SU-DHL-6 (cell line): ENCODE results near the gene ZNF892.
A peak's percentile ranks its signal among the peaks of the same experiment; 100 is the strongest.

Source experiments
- H2AFZ ChIP-seq: fragments of 200-600 bp; sonication (generic); 2 replicates; pipeline ENCODE4 v1.6.1; 2014; ENCODE audit warnings: low read depth, mild to moderate bottlenecking, moderate library complexity, mixed read lengths, antibody characterized with exemption, low read length; ENCODE audit not compliant: severe bottlenecking
- H3F3A ChIP-seq: fragments of 200-600 bp; shearing (Covaris generic); 2 replicates; pipeline ENCODE4 v1.6.0; 2016; ENCODE audit warnings: antibody characterized with exemption, mild to moderate bottlenecking; ENCODE audit not compliant: insufficient read depth
- H3K27ac ChIP-seq: fragments of 200-600 bp; sonication (generic); 2 replicates; pipeline ENCODE4 v1.5.1; 2016; ENCODE audit warnings: low read depth, mild to moderate bottlenecking, low read length, moderate library complexity, mixed read lengths
- H3K27me3 ChIP-seq: fragments of 200-600 bp; sonication (generic), shearing (Covaris generic); 2 replicates; pipeline ENCODE4 v1.6.0; 2014; ENCODE audit warnings: mild to moderate bottlenecking, low read length
- H3K36me3 ChIP-seq: fragments of 200-600 bp; sonication (generic); 2 replicates; pipeline ENCODE4 v1.6.1; 2014; ENCODE audit warnings: mild to moderate bottlenecking, low read length, mixed read lengths
- H3K4me2 ChIP-seq: fragments of 300-600, 200-600 bp; shearing (Covaris generic), sonication (generic); 2 replicates; pipeline ENCODE4 v1.6.0; 2014; ENCODE audit warnings: low read length, low read depth, mild to moderate bottlenecking; ENCODE audit not compliant: poor library complexity, severe bottlenecking
- H3K4me3 ChIP-seq: fragments of 200-600 bp; sonication (generic); 2 replicates; pipeline ENCODE4 v1.5.1; 2014; ENCODE audit warnings: antibody characterized with exemption, low read length, mild to moderate bottlenecking, mixed read lengths; ENCODE audit not compliant: insufficient read depth, poor library complexity, severe bottlenecking
- H3K79me2 ChIP-seq: fragments of 200-600 bp; sonication (generic); 2 replicates; pipeline ENCODE4 v1.6.1; 2014; ENCODE audit warnings: mild to moderate bottlenecking, low read length, moderate library complexity; ENCODE audit not compliant: insufficient read depth
- H3K9ac ChIP-seq: fragments of 200-600 bp; sonication (generic); 2 replicates; pipeline ENCODE4 v1.7.0; 2014; ENCODE audit warnings: mild to moderate bottlenecking, low read length
- H3K9me2 ChIP-seq: fragments of 200-600 bp; sonication (generic); replicated peaks from 2 replicates; pipeline ENCODE4 v1.6.1; 2014; ENCODE audit warnings: low read length; ENCODE audit not compliant: insufficient read depth
- H3K9me3 ChIP-seq: fragments of 200-600 bp; sonication (generic); 2 replicates; pipeline ENCODE4 v1.6.1; 2014; ENCODE audit warnings: low read length, mixed read lengths; ENCODE audit not compliant: insufficient read depth
- H4K20me1 ChIP-seq: fragments of 200-600 bp; sonication (generic); 2 replicates; pipeline ENCODE4 v1.6.1; 2014; ENCODE audit warnings: low read depth, mild to moderate bottlenecking, antibody characterized with exemption, low read length, moderate library complexity, mixed read lengths
- CTCF ChIP-seq: fragments of 200-600 bp; sonication (generic); IDR thresholded peaks from one replicate; pipeline ENCODE4 v1.5.1; 2017; ENCODE audit warnings: antibody characterized with exemption, mild to moderate bottlenecking, low read length, moderate library complexity; ENCODE audit not compliant: insufficient read depth, poor library complexity, severe bottlenecking
- EZH2phosphoT487 ChIP-seq: fragments of 200-600 bp; sonication (generic), shearing (Covaris generic); conservative IDR thresholded peaks from 2 replicates; pipeline ENCODE4 v1.6.1; 2018; ENCODE audit warnings: mild to moderate bottlenecking, antibody characterized with exemption, low read length, moderate library complexity, mixed read lengths

ZNF892 gene

GRCh38 chr2:95203911-95204310 is 3.4 kb upstream of the ZNF892 start:
- Histone ChIP-seq H3K27ac (no peak overlapping the region), H2AFZ (no peak overlapping the region), H3K9me2 (no peaks in the 10 kb centered on the region), H3K4me3 (no peak overlapping the region), H4K20me1 (no peaks in the 10 kb centered on the region), H3K4me2 (no peak overlapping the region), H3K27me3 (no peaks in the 10 kb centered on the region), H3K9me3 (no peaks in the 10 kb centered on the region), H3F3A (no peaks in the 10 kb centered on the region), H3K36me3 (no peaks in the 10 kb centered on the region), H3K9ac (no peak overlapping the region), H3K79me2 (no peaks in the 10 kb centered on the region)
- TF ChIP-seq EZH2phosphoT487 (no peak), CTCF (no peak)

DNA sequence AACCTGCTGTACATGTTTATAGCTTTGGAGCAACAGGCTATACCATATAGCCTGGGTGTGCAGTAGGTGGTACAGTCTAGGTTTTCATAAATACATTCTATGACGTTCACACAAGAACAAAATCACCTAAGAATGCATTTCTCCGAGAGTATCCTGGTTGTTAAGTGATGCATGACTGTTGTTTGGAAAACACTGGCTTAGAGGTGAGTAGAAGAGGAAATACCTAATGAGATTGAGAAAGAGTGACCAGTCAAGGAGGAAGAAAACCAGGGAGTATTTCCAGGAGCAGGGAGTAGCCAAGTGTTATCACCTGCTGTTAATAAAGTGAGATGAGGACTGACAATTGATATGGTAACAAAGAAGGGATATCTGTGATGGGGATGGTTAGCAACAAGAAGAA is 2.9 kb upstream of the ZNF892 start:
- Histone ChIP-seq H3K4me3 (no peak overlapping the region), H3K27me3 (no peaks in the 10 kb centered on the region), H3F3A (no peaks in the 10 kb centered on the region), H3K9me3 (no peaks in the 10 kb centered on the region), H4K20me1 (no peaks in the 10 kb centered on the region), H2AFZ (no peak overlapping the region), H3K9ac (no peak overlapping the region), H3K27ac (no peak overlapping the region), H3K36me3 (0 out of 2 replicates have a peak, but pooled peaks cover 3% of the 10 kb centered on the region), H3K9me2 (no peaks in the 10 kb centered on the region), H3K79me2 (no peaks in the 10 kb centered on the region), H3K4me2 (no peak overlapping the region)
- TF ChIP-seq CTCF, result no peak
- TF ChIP-seq EZH2phosphoT487, result no peak

DNA sequence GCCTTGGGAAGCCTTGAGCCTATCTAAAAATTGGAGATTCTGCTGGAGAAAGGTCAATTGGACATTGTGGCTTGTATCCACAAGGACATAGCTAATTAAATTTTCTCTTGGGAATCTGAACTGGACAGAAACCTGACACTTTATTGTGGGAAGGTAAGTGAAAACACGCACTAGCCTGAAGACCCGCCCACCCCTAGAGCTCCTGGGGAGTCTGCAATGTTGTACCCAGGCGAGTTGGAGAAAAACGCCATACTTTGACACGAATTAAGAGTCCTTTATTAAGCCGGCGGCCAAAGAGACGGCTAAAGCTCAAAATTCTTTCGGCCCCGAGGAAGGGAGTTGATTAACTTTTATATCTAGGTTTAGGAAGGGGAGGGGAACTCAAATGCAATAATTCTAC is 1.2 kb upstream of the ZNF892 start:
- no peaks in the 10 kb centered on the region for H3F3A ChIP-seq
- peak overlapping the region; percentile 70 for H3K4me3 ChIP-seq
- H3K36me3 ChIP-seq, result peaks cover 14% of the 10 kb centered on the region
- no peak for TF ChIP-seq CTCF
- no peak for TF ChIP-seq EZH2phosphoT487
- 0 out of 2 replicates have a peak, but pooled peaks cover 3% of the 10 kb centered on the region for H3K79me2 ChIP-seq
- peak overlapping the region; percentile 85 for H3K4me2 ChIP-seq
- H3K9ac ChIP-seq, result 0 out of 2 replicates have a peak overlapping the region, but pooled peaks have one; percentile 65
- peaks cover 4% of the 10 kb centered on the region; the same call in 1 of the 2 replicates for H3K9me3 ChIP-seq
- no peaks in the 10 kb centered on the region for H3K27me3 ChIP-seq
- no peaks in the 10 kb centered on the region for H3K9me2 ChIP-seq
- H3K27ac ChIP-seq, result no peak overlapping the region
- H2AFZ ChIP-seq, result no peak overlapping the region
- no peaks in the 10 kb centered on the region for H4K20me1 ChIP-seq

DNA sequence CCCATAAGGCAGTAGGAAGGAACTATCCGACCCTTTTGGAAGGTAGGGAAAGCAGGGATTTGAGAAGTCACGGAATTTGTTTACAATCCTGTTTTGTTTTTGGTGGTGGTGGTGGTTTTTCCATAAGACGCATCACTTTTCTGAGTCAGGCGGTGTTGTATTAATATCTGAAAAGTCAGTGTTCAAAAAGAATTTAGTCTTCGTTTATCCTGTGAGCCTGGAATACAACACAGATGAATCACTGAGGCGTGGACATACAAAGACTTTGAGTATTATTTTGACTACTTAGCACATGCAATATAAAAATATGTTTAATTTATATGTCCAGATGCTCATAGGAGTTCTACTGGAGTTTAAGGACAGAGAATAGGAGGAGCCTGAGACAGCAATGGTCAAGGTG is 785 bp downstream of the ZNF892 start:
- TF ChIP-seq EZH2phosphoT487 (no peak), CTCF (no peak)
- H3K9ac ChIP-seq, result peak overlapping the region; percentile 65
- no peaks in the 10 kb centered on the region for H4K20me1 ChIP-seq
- peak overlapping the region; percentile 70 for H3K4me3 ChIP-seq
- no peaks in the 10 kb centered on the region for H3K9me2 ChIP-seq
- H3F3A ChIP-seq, result no peaks in the 10 kb centered on the region
- peak overlapping the region; percentile 85 for H3K4me2 ChIP-seq
- H2AFZ ChIP-seq, result peak overlapping the region; percentile 91
- 0 out of 2 replicates have a peak, but pooled peaks cover 3% of the 10 kb centered on the region for H3K79me2 ChIP-seq
- no peak overlapping the region for H3K27ac ChIP-seq
- H3K9me3 ChIP-seq, result peaks cover 16% of the 10 kb centered on the region; the same call in 1 of the 2 replicates
- H3K27me3 ChIP-seq, result no peaks in the 10 kb centered on the region
- H3K36me3 ChIP-seq, result peaks cover 34% of the 10 kb centered on the region
